Epithelial cell of proximal tubule (primary cell): ENCODE data around the gene TRIM9. TPM values are rescaled to one million over a fixed set of nuclear protein-coding genes. Genes with fewer than 3 reads are reported as not detected.

ENCODE experiments used
- DNase-seq: peaks from one replicate; pipeline ENCODE4 v3.0.0-alpha.2; 2011; ENCODE audit warnings: low read depth
- H3K4me3 ChIP-seq: 2 replicates; pipeline ENCODE4 v1.5.1; 2011; ENCODE audit warnings: low read depth, mild to moderate bottlenecking, low read length
- CTCF ChIP-seq: conservative IDR thresholded peaks from 2 replicates; pipeline ENCODE4 v1.5.1; 2012; ENCODE audit warnings: low read depth, mild to moderate bottlenecking, low read length
- total RNA-seq: library from RNA; depleted of rRNA; stranded (reverse); fragments of >200 nt; gene quantifications from 2 replicates; pipeline ENCODE4 v1.2.3, GENCODE V29; 2015

TRIM9 gene
- total RNA-seq, 1 donor from 2014 or later: 0.69 TPM

GRCh38 chr14:51129130-51129529 is 34.2 kb upstream of the TRIM9 start:
- no peak for TF ChIP-seq CTCF
- no peak for DNase-seq
- no peak overlapping the region for H3K4me3 ChIP-seq

GRCh38 chr14:51124029-51124428 is 29.1 kb upstream of the TRIM9 start:
- DNase-seq: no peak
- H3K4me3 ChIP-seq: no peak overlapping the region
- no peak for TF ChIP-seq CTCF

GRCh38 chr14:51121096-51121495 is 26.2 kb upstream of the TRIM9 start:
- TF ChIP-seq CTCF: no peak
- no peak for DNase-seq
- H3K4me3 ChIP-seq: no peak overlapping the region

- no peak for DNase-seq
- H3K4me3 ChIP-seq: no peak overlapping the region
- no peak for TF ChIP-seq CTCF
These were observed 24.6 kb upstream of the TRIM9 start for GRCh38 chr14:51119411-51120051.

GRCh38 chr14:51118993-51119392 is 24.1 kb upstream of the TRIM9 start:
- no peak for DNase-seq
- no peak overlapping the region for H3K4me3 ChIP-seq
- no peak for TF ChIP-seq CTCF

- no peak for TF ChIP-seq CTCF
- DNase-seq: no peak
These were observed 22.7 kb upstream of the TRIM9 start for GRCh38 chr14:51117593-51117992.

GRCh38 chr14:51116682-51117081 is 21.8 kb upstream of the TRIM9 start:
- TF ChIP-seq CTCF: no peak
- DNase-seq: no peak
- no peak overlapping the region for H3K4me3 ChIP-seq

More at GRCh38 chr14:51117593-51117992, 22.7 kb upstream of the TRIM9 start:
- no peak overlapping the region for H3K4me3 ChIP-seq
